ENCODE data around the gene PBX3. TPM values are rescaled to one million over a fixed set of nuclear protein-coding genes. Genes with fewer than 3 reads are reported as not detected.

Gene PBX3
- total and polyA plus RNA-seq, 9 donors = 9.1 to 18.5 (median 11.4) TPM

DNA sequence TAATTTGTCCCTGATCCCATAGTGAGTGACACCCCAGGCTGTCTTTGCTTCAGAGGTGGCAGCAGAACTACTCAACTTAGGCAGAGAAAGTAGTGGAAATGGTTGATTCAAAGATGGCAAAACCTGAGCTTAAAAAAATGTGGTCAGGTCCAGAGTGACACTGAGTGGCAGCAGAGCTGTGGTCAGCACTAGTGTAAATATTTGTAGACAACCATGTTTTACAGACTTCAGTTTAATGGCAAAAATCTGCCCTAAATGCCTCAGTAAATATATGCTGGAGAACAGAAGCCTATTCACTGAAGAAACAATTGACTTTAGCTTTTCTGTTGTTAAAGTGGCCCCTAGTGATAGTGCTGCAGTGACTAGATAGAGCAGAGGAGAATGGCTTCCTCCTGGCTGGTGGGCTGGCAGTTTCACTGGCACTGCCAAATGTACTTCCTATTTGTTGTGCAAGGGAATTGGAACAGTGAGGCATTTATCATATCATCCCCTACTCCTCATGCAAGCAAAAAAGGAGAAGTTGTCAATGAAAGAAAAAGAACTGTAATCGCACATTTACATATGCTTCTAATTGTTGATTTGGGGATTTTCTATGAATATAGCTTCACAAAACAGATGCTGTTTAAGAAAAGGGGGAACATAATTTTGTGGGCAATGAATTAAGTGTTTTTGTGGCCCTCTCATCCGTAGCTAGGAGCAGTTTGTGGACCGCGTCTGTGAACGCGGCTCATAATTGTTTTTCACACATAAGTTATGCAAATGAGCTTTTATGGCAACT is 12.0 kb downstream of the PBX3 start:
- no peaks in the 10 kb centered on the region for H3K36me3 ChIP-seq (ENCODE audit: control insufficient read depth, insufficient read depth, low read length)
- no peaks in the 10 kb centered on the region for H3K27me3 ChIP-seq (ENCODE audit: control insufficient read depth, insufficient read depth, low read length)
- no peak overlapping the region for H3K27ac ChIP-seq (ENCODE audit: low read length)
- peak; percentile 54 for DNase-seq
- no CpG with 5 or more reads among the region's 6 CpGs for WGBS (ENCODE audit: insufficient coverage)
- H3K4me1 ChIP-seq (ENCODE audit: control insufficient read depth, insufficient read depth, low read length) = peaks cover 3% of the 10 kb centered on the region
- no peak overlapping the region for H3K4me3 ChIP-seq (ENCODE audit: low read length)
- H3K9me3 ChIP-seq (replicated peaks; ENCODE audit: control insufficient read depth, low read depth, low read length) = no peaks in the 10 kb centered on the region

DNA sequence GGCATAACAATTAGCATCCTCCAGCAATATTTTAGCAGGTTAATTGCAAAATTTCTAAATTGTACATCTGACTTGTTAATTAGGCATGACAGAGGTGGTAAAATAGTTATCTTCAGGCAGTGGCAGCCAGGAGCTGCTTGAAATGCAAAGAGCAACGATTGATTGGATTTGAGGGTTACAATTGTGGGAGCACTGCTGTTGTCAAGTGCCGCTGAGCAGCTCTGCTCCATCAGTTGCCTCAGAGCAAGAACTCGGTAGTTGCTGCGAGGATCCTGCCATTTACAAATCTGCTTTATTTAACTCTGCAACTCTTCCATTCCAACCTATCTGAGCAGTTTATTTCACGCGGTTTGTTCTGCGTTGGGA is 12.6 kb downstream of the PBX3 start:
- 31% methylated on average over 4 of the region's 7 CpGs for WGBS (ENCODE audit: insufficient coverage)
- H3K9me3 ChIP-seq (replicated peaks; ENCODE audit: control insufficient read depth, low read depth, low read length) = no peaks in the 10 kb centered on the region
- H3K4me3 ChIP-seq (ENCODE audit: low read length) = no peak overlapping the region
- peaks cover 3% of the 10 kb centered on the region for H3K4me1 ChIP-seq (ENCODE audit: control insufficient read depth, insufficient read depth, low read length)
- no peak overlapping the region for H3K27ac ChIP-seq (ENCODE audit: low read length)
- no peaks in the 10 kb centered on the region for H3K36me3 ChIP-seq (ENCODE audit: control insufficient read depth, insufficient read depth, low read length)
- DNase-seq = peak; percentile 25
- H3K27me3 ChIP-seq (ENCODE audit: control insufficient read depth, insufficient read depth, low read length) = no peaks in the 10 kb centered on the region

DNA sequence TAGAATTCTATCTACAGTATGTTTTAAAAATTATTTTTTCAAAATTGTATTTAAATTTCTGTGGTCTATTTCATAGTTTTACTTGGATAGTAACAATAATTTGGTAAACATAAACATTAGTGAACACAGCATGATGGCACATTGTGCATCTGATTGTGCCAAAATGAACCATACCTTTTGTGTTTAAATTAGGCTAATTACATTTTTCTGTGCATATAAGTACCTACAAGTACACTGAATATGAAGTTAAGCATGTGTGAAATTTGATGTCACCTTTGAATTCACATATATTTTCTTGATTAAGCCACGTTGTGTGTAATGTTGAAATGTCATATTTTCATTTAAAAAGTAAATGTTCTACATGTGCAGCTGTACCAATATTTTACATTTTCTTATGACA is 13.4 kb downstream of the PBX3 start:
- no peak overlapping the region for H3K4me3 ChIP-seq (ENCODE audit: low read length)
- peaks cover 3% of the 10 kb centered on the region for H3K4me1 ChIP-seq (ENCODE audit: control insufficient read depth, insufficient read depth, low read length)
- no peak for DNase-seq
- no CpG with 5 or more reads among the region's 1 CpG for WGBS (ENCODE audit: insufficient coverage)
- H3K9me3 ChIP-seq (replicated peaks; ENCODE audit: control insufficient read depth, low read depth, low read length) = no peaks in the 10 kb centered on the region
- H3K36me3 ChIP-seq (ENCODE audit: control insufficient read depth, insufficient read depth, low read length) = no peaks in the 10 kb centered on the region
- no peak overlapping the region for H3K27ac ChIP-seq (ENCODE audit: low read length)
- no peaks in the 10 kb centered on the region for H3K27me3 ChIP-seq (ENCODE audit: control insufficient read depth, insufficient read depth, low read length)

DNA sequence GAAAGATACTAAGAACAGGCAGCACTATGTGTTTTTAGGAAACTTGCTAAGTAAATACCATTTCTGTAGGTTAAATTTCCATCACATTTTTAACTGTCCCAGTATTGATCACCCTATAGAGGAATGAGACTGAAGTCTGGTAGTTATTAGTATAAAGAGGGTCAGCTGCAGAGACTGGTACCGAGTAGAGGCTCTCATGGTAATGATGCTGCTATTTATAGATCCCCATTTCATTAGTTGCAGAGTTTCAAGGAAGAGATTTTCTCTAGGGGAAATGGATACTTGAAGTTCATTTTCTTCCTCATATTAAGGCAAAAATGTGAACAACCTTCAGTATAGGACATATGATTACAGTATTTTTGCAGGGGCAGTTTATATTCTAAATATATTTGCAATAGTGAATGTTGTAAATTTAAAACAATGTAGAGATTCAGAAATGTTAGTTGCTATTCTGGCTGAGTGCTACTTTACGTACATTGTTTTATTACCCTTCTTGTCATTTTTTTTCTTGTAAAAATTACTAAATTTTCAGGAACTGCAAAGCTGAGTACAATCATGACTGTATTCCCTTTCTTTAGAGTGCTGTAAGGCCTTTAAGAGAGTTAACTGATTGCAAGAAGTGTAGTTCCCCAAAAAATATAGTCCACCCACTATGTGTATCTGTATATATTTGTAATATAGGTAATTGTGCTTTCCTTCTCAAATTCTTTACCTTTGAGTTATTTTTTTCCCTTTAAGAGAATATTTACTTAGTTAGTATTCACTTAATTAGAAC is 14.7 kb downstream of the PBX3 start:
- no peaks in the 10 kb centered on the region for H3K27me3 ChIP-seq (ENCODE audit: control insufficient read depth, insufficient read depth, low read length)
- WGBS (ENCODE audit: insufficient coverage) = no CpG with 5 or more reads among the region's 2 CpGs
- peak; percentile 24 for DNase-seq
- H3K4me3 ChIP-seq (ENCODE audit: low read length) = no peak overlapping the region
- H3K36me3 ChIP-seq (ENCODE audit: control insufficient read depth, insufficient read depth, low read length) = no peaks in the 10 kb centered on the region
- peaks cover 3% of the 10 kb centered on the region for H3K4me1 ChIP-seq (ENCODE audit: control insufficient read depth, insufficient read depth, low read length)
- H3K9me3 ChIP-seq (replicated peaks; ENCODE audit: control insufficient read depth, low read depth, low read length) = no peaks in the 10 kb centered on the region
- no peak overlapping the region for H3K27ac ChIP-seq (ENCODE audit: low read length)

DNA sequence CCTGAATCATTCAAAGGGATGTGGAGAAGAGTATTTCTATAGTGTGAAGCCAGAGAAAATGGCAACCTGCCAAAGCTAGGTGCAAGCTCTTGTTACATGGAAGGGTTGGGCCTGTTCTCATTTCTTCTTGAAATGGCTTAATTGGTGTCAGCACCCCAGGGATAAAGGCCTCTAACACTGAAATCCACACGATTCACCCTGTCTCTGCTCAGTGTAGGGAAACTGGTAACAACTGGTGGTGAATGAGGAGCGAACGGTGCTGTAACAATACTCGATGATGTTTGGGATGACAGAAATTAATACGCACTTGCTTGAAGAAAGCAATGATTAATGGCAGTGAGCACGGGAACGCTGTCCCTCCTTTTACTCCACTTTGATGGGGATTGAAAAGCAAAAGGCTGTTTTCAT is 16.2 kb downstream of the PBX3 start:
- Histone ChIP-seq H3K27ac (ENCODE audit: low read length) (no peak overlapping the region), H3K4me1 (ENCODE audit: control insufficient read depth, insufficient read depth, low read length) (peaks cover 3% of the 10 kb centered on the region)
- peak; percentile 25 for DNase-seq

DNA sequence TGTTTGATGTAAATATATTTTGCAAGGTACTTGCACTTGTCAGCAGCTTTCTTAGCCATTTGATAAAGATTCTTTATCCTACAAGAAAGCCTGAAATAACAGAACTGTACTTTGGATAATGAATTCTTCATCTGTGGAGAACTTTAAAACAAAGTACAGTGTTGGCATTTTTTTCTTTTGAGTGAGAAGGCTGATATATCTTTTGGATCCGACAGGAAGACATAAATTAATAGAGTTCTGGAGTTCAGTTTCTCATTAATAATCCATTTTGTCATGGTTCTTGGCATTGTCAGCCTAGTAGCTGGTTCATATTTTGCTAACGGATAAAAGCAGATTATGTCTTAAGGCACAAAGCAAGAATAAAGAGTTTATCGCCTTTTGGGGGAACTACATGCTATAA is 17.0 kb downstream of the PBX3 start:
- Histone ChIP-seq H3K36me3 (ENCODE audit: control insufficient read depth, insufficient read depth, low read length) (no peaks in the 10 kb centered on the region), H3K4me1 (ENCODE audit: control insufficient read depth, insufficient read depth, low read length) (peaks cover 3% of the 10 kb centered on the region), H3K4me3 (ENCODE audit: low read length) (no peak overlapping the region), H3K9me3 (replicated peaks; ENCODE audit: control insufficient read depth, low read depth, low read length) (no peaks in the 10 kb centered on the region), H3K27me3 (ENCODE audit: control insufficient read depth, insufficient read depth, low read length) (no peaks in the 10 kb centered on the region), H3K27ac (ENCODE audit: low read length) (no peak overlapping the region)
- no peak for DNase-seq
- whole genome bisulfite sequencing (ENCODE audit: insufficient coverage) = no CpG with 5 or more reads among the region's 3 CpGs

More for the DNA sequence above, 16.2 kb downstream of the PBX3 start:
- H3K4me3 ChIP-seq (ENCODE audit: low read length) = no peak overlapping the region
- H3K36me3 ChIP-seq (ENCODE audit: control insufficient read depth, insufficient read depth, low read length) = no peaks in the 10 kb centered on the region
- WGBS (ENCODE audit: insufficient coverage) = 70% methylated on average over 4 of the region's 7 CpGs
- H3K27me3 ChIP-seq (ENCODE audit: control insufficient read depth, insufficient read depth, low read length) = no peaks in the 10 kb centered on the region
- H3K9me3 ChIP-seq (replicated peaks; ENCODE audit: control insufficient read depth, low read depth, low read length) = no peaks in the 10 kb centered on the region

DNA sequence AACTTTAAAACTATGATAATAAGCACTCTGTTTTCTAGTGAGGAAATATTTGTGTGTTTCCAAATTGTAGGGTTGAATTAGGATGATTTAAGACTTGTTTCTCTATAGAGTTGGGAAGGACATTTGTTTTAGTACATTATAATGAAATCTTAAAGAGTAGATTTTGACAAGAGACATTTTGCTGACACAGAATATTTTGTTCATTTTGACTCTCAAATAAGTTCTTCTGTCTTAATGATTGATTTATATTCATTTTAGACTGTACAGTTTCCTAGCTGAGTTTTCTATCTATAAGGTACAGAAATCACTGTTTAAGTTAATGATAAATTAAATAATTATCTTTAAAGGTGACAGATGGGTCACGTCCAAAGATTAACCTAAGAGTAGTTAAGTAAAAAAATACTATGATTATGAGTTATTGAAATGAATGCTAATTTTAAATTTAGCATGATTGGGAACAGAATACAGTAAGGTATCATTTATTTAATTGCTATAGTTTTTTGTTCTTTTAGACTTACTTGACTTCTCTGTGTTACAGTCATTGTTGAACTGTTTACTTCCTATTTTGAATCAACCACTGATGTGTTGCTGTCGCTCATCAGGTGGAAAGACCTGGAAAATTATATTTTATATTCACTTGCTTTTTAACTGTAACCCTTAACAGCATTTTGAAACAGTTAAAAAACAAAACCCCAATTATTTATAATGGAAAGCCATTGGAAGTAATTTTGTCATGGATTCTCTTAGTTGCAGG is 19.5 kb downstream of the PBX3 start:
- H3K9me3 ChIP-seq (replicated peaks; ENCODE audit: control insufficient read depth, low read depth, low read length) = no peaks in the 10 kb centered on the region
- no peak for DNase-seq
- H3K27me3 ChIP-seq (ENCODE audit: control insufficient read depth, insufficient read depth, low read length) = no peaks in the 10 kb centered on the region
- H3K4me3 ChIP-seq (ENCODE audit: low read length) = no peak overlapping the region
- peaks cover 3% of the 10 kb centered on the region for H3K4me1 ChIP-seq (ENCODE audit: control insufficient read depth, insufficient read depth, low read length)
- H3K36me3 ChIP-seq (ENCODE audit: control insufficient read depth, insufficient read depth, low read length) = no peaks in the 10 kb centered on the region
- WGBS (ENCODE audit: insufficient coverage) = no CpG with 5 or more reads among the region's 2 CpGs
- no peak overlapping the region for H3K27ac ChIP-seq (ENCODE audit: low read length)

DNA sequence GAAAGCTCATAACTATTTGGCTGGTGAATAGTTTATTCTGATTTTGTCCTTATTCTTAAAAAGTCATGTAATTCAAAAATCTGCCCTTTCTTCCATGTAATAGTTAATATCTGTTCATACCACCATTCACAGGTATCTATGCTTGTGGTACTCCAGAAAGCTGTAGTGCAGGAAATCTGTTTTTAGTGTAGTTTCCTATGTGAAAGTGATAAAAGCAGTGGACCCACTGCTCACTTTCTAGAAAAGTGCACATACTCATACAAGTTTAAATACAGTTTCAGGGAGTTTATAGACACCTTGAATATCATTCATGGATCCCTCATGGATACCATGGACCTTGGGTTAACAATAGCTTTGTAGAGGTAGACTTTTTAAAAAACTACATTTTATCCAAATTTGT is 20.2 kb downstream of the PBX3 start:
- no peak overlapping the region for H3K4me3 ChIP-seq (ENCODE audit: low read length)
- no peaks in the 10 kb centered on the region for H3K36me3 ChIP-seq (ENCODE audit: control insufficient read depth, insufficient read depth, low read length)
- no peaks in the 10 kb centered on the region for H3K9me3 ChIP-seq (replicated peaks; ENCODE audit: control insufficient read depth, low read depth, low read length)
- DNase-seq = no peak
- H3K4me1 ChIP-seq (ENCODE audit: control insufficient read depth, insufficient read depth, low read length) = peaks cover 3% of the 10 kb centered on the region
- no peaks in the 10 kb centered on the region for H3K27me3 ChIP-seq (ENCODE audit: control insufficient read depth, insufficient read depth, low read length)
- no peak overlapping the region for H3K27ac ChIP-seq (ENCODE audit: low read length)

DNA sequence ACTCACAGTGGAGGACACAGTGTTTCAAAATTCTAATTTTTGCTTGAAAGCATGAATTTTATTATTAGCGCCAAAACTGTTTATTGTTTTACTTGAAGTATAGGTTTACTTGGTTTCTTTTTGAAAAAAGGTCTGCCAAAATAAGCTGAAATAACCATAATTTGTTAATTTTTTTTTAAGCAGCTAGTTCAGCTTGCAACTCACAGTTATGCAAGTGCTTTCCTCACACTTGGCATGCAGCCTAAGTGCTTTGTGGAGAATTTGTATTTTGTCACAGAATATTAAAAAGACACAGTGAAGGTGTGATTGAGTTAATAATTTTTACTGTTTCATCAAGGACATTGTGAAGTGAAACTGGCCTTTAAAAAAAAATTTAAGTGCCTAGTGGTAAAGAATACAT is 21.6 kb downstream of the PBX3 start:
- Histone ChIP-seq H3K27ac (ENCODE audit: low read length) (no peak overlapping the region), H3K9me3 (replicated peaks; ENCODE audit: control insufficient read depth, low read depth, low read length) (no peaks in the 10 kb centered on the region), H3K4me3 (ENCODE audit: low read length) (no peak overlapping the region), H3K4me1 (ENCODE audit: control insufficient read depth, insufficient read depth, low read length) (no peaks in the 10 kb centered on the region), H3K36me3 (ENCODE audit: control insufficient read depth, insufficient read depth, low read length) (no peaks in the 10 kb centered on the region), H3K27me3 (ENCODE audit: control insufficient read depth, insufficient read depth, low read length) (no peaks in the 10 kb centered on the region)
- DNase-seq = no peak
- WGBS (ENCODE audit: insufficient coverage) = no CpG with 5 or more reads among the region's 1 CpG

DNA sequence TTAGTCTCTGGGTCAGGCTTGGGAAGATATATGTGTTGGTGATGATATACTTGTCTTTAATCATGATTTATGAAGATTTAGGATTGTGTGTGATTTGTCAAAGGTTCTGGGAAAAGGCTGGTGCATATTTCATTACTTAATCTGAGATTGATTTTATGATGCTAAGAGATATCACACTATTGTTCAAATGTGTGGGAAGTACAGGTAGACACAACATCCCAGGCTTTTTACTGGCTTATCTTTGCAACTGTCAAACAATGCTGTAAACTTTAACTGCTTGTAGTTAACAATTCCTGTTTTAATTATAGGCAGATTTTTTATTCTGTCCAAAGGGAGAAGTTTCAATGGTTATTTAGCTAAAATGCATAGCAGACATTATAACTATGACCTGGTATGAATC is 23.9 kb downstream of the PBX3 start:
- H3K36me3 ChIP-seq (ENCODE audit: control insufficient read depth, insufficient read depth, low read length) = no peaks in the 10 kb centered on the region
- H3K4me3 ChIP-seq (ENCODE audit: low read length) = no peak overlapping the region
- H3K27ac ChIP-seq (ENCODE audit: low read length) = no peak overlapping the region
- H3K4me1 ChIP-seq (ENCODE audit: control insufficient read depth, insufficient read depth, low read length) = no peaks in the 10 kb centered on the region
- H3K27me3 ChIP-seq (ENCODE audit: control insufficient read depth, insufficient read depth, low read length) = no peaks in the 10 kb centered on the region
- no peak for DNase-seq
- peaks cover 6% of the 10 kb centered on the region for H3K9me3 ChIP-seq (replicated peaks; ENCODE audit: control insufficient read depth, low read depth, low read length)
